ENCODE data around the gene ADAM30.

The ADAM30 gene

DNA sequence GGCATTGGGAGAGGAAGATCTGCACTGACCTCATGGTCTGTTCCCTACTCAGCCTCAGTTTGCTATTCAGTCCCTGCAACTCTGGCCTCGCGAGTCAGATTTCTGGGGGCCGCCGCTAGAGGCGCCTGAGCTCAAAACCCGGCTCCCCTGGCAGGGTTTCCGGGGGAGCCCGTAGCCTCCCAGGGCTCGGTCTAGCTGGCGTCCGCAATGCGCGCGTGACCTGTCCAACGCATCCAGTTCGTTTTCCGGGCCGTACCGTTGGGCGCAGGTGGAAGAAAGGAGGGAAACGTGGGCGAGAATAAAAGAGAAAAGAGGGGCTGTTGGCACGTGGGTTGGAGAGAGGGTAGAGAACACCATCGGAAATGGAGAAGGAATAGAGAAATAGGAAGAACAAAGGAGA, at the start of gene ADAM30:
TSS of gene ADAM30 (minus strand) at position 213 of the 400 bp plus-strand sequence. CDS start at position 34, 179 bp downstream.
- no peak for DNase-seq (ENCODE audit: low read depth in 2 of 2)

GRCh38 chr1:119943216-119943615, 46.9 kb upstream of the ADAM30 start:
- DNase-seq (ENCODE audit: low read depth in 2 of 2), result no peak

GRCh38 chr1:119941392-119941791, 45.1 kb upstream of the ADAM30 start:
- no peak for DNase-seq (ENCODE audit: low read depth in 2 of 2)

DNA sequence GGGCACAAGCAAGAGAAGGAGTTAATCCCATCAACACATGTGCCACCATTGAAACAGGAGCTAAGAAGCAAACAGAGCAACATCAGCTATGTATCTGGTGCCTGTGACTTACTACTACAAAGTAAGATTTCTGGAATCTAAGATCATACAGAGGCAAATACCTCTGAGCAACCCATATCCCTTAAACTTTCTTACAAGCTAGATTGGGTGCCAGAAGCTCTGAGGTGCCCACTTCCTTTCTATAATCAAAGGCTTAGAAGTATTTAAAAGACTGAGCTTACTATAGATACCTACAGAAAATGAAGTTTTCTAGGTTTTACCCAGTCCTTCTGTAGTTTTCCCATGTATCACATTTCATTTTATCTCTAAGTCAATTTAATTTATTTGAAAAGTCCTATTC, 44.4 kb upstream of the ADAM30 start:
- no peak for DNase-seq (ENCODE audit: low read depth in 2 of 2)

DNA sequence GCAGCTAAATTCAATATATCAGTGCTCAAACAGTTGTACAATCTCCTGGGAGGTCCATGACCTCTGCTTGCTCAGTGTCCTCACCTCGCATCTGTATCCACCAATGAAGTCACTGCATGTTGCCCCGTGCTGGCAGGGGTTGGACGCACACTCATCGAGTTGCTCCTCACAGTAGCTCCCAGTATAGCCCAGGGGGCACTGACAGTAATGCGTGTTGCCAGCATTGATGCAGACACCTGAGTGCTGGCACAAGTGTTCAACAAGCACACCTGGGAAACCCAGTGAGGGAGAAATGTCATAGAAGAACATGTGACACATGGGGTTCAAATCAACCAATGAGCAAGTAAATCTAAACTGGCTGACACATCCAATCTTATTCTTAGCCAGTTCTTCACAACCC, 40.9 kb upstream of the ADAM30 start:
- DNase-seq (ENCODE audit: low read depth in 2 of 2), result no peak

- DNase-seq (ENCODE audit: low read depth in 2 of 2), result no peak
These were observed 39.6 kb upstream of the ADAM30 start for GRCh38 chr1:119935915-119936314.

- no peak for DNase-seq (ENCODE audit: low read depth in 2 of 2)
These were observed 39.1 kb upstream of the ADAM30 start for GRCh38 chr1:119935373-119935772.

GRCh38 chr1:119933397-119933796, 37.1 kb upstream of the ADAM30 start:
- DNase-seq (ENCODE audit: low read depth in 2 of 2), result no peak

DNA sequence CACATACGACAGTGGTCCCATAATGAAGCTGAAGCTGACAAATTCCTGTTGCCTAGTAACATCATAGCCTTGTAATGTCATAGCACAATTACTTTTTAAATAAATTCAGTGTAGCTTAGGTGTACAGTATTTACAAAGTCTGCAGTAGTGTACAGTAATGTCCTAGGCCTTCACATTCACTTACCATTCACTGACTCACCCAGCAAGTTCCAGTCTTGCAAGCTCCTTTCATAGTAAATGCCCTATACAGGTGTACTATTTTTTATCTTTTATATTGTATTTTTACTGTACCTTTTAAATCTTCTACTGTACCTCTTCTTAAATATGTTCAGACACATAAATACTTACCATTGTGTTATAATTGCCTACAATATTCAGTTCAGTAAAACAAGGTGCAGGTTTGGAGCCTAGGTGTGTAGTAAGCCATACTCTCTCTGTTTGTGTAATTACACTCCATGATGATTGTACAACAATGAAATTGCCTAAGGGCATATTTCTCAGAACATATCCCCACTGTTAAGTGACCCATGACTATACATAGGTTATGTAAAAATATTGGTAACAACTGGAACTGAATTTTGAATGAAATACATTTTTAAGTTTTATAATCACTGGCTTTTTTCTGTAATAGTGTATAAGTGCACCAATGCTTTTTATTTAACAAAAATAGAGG, 33.5 kb upstream of the ADAM30 start:
- DNase-seq (ENCODE audit: low read depth in 2 of 2), result no peak

GRCh38 chr1:119926553-119926952, 30.2 kb upstream of the ADAM30 start:
- DNase-seq (ENCODE audit: low read depth in 2 of 2), result no peak

DNA sequence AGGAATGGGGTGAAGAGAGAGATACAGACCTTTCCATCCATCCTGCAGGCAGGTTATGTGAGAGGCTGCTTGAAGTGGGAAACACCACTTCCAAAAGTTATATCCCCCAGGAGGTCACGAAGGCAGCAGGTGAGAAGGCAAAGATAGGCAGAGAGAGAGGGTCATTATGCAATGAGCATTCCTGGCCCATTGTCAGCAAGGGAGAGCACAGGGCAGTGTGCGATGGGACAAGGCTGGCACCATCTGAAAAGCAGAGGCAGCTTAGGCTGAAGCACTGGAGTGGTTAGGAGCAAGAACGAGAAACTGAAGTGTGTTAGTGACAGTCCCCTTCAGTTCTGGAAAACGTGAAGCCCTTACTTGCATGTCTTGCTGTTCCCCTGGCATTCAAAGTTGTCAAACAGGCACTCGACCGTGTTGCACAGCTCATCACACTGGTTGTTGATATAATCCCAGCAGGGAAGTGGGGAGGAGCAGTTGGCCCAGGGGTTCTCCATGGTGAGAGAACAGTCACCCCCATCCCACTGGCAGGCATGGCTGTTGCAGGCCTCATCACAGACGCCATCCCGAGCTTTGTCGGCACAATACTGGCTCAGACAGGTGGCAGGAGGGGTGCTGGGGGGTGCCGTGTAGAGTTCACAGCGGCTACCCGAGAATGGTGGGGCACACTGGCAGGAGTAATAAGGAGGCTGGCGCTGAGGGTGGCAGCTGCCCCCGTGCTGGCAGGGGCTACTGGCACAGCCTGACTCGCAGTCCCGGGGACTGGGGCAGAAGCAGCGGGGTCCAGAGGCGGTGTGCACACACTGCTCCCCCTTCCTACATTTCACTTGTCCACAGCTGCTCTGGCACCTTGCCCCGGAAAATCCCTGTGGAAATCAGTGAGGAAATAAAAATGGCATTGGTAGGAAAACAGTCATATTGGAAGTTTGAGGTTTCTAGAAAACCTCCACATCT, 28.9 kb upstream of the ADAM30 start:
- no peak for DNase-seq (ENCODE audit: low read depth in 2 of 2)

DNA sequence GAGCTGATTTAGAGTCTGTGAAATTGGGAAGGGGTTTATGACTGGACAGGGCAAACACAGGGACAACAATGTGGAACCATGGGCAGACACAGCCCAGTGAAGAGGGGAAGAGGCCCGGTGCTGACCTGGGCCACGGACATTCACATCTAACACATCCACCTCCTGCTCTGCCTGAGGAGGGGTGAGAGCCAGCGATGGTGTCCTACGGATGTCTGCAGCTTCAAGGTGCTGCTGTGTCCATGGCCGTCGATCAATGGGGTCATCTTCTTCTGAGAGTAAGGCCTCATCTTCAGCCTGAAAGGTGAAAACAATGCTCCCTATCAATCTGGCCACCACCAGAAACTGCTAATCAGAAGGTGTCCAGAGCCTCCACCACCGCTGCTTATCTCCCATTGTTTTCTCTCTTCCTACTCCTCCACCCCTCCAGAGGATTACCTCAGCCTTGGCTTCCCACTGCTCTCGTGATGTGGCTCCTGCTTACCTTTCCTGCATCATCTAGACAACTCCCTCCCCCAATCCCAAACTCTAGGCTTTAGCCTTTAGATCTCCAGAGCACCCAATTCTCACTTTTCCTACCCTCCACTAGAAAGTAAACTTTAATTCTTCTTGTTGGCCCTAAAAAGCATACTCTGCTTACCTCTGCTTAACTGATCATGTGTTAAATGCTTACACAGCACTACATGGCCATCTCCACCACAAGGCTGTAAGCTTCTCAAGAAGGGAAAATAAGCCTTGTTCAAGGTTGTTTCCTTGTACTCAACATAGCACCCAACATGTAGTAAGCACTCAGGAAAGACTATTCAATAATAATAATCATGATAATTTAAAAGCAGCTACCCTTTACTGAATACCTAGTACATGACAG, 24.0 kb upstream of the ADAM30 start:
- DNase-seq (ENCODE audit: low read depth in 2 of 2), result no peak

DNA sequence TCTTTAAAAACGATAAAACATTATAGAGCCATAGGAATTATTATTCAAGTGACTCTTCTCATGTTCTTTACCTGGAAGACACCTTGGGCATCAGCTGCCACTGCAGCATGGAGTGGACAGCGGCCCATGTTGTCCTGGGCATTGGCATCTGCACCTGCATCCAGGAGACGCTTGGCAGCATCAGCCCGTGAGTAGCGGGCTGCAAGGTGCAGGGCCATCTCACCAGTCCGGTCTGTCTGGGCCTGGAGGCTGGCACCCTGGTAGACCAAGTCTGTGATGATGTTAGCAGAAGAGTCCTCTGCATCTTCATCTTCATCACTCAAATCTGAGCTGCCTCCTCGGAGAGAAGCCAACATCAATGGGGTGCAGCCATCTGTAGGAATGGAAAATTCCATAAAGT, 22.9 kb upstream of the ADAM30 start:
- DNase-seq (ENCODE audit: low read depth in 2 of 2), result no peak

DNA sequence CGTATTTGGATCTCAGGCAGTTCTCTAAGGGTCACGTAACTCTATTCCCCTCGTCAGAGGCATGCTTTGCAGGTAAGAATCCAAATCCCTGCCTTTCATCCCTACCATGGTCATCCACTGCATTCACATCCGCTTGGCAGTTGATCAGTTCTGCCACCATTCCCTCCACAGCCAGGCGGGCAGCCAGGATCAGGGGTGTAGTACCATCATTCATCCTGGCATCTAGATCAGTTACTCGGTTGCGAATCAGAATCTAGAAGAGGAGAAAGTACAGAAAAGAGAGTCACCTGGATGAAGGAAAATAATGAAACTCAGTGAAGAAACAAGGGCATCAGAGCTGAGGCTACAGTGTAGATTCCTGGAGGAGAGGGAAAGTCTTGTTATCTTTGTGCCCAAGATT, 22.0 kb upstream of the ADAM30 start:
- no peak for DNase-seq (ENCODE audit: low read depth in 2 of 2)

- no peak for DNase-seq (ENCODE audit: low read depth in 2 of 2)
These were observed 21.2 kb upstream of the ADAM30 start for GRCh38 chr1:119917304-119918055.

DNA sequence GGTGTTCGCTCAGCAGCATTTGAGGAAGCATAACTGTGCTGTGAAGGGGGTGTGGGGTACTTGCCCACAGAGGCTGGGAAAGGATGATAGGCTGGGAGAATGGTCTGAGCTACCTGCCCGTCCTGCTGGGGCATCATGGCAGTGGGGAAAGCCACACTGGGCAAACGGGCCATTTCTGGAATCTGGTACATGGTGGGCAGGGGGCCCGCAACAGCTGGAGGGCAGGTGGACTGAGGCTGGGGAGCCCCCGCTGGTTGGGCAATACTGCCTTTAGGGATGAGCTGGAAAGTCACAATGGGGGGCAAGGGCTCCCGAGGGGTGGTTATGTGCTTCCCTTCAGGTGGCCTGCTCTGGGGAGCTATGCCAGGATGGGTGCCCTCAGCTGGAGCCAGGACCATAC, 19.2 kb upstream of the ADAM30 start:
- no peak for DNase-seq (ENCODE audit: low read depth in 2 of 2)

- DNase-seq (ENCODE audit: low read depth in 2 of 2), result no peak
These were observed 17.8 kb upstream of the ADAM30 start for GRCh38 chr1:119914071-119914470.

GRCh38 chr1:119912963-119913362, 16.6 kb upstream of the ADAM30 start:
- no peak for DNase-seq (ENCODE audit: low read depth in 2 of 2)

DNA sequence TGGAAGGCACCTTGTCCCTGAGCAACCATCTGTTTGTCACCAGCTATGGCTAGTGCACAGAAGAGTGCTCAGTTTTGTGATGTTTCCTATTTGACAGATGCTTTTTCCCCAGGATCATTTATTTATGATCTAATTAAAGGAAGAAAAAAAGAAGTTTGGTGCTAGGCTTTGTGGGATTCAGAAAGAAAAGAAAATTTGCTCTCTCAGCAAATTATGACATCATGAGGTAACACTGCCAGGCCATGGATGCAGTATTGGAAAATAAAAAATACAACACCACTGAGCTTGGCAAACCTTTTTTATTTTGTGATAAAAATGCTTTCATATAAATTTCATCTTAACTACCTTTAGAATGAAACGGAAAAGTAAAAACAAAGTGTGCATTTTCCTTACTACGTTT, 15.5 kb upstream of the ADAM30 start:
- DNase-seq (ENCODE audit: low read depth in 2 of 2), result no peak

GRCh38 chr1:119910618-119911017, 14.3 kb upstream of the ADAM30 start:
- no peak for DNase-seq (ENCODE audit: low read depth in 2 of 2)

- DNase-seq (ENCODE audit: low read depth in 2 of 2), result no peak
These were observed 13.7 kb upstream of the ADAM30 start for GRCh38 chr1:119909890-119910596.

Data from stimulated activated CD4-positive, alpha-beta T cell treated with anti-CD3 and anti-CD28 coated beads, Interleukin-15, amount 100 ng/mL, for 48 hours (primary cell).